ENCODE data around the gene EPS15.

DNA sequence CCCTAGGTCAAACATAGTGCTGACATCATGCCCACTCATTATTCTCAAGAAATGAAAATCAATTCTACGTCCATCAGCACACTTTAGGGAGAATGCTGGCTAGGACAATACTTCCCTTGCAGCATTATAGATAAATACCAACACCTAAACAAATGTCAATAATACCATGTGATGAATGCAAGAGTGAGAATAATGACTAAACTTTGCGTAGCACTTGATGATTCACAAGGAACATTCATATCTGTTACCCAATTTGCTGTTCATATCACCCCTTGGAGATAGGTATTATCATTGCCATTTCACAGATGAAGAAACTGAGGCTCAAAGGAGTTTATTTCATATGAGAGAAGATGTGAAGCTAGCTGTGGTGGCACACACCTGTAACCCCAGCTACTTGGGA, 24.8 kb upstream of the EPS15 start:
- TF ChIP-seq ZFP41 (tag by site-specific recombination; IDR thresholded peaks at IDR 0.05; ENCODE audit: borderline replicate concordance) = no peak
- no peak for TF ChIP-seq ZNF175 (tag by site-specific recombination; IDR thresholded peaks at IDR 0.05)
- TF ChIP-seq, protein P1, sequence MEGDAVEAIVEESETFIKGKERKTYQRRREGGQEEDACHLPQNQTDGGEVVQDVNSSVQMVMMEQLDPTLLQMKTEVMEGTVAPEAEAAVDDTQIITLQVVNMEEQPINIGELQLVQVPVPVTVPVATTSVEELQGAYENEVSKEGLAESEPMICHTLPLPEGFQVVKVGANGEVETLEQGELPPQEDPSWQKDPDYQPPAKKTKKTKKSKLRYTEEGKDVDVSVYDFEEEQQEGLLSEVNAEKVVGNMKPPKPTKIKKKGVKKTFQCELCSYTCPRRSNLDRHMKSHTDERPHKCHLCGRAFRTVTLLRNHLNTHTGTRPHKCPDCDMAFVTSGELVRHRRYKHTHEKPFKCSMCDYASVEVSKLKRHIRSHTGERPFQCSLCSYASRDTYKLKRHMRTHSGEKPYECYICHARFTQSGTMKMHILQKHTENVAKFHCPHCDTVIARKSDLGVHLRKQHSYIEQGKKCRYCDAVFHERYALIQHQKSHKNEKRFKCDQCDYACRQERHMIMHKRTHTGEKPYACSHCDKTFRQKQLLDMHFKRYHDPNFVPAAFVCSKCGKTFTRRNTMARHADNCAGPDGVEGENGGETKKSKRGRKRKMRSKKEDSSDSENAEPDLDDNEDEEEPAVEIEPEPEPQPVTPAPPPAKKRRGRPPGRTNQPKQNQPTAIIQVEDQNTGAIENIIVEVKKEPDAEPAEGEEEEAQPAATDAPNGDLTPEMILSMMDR (tag by site-specific recombination; IDR thresholded peaks at IDR 0.05) = no peak
